ENCODE results near the gene PLAGL2.

Gene PLAGL2

DNA sequence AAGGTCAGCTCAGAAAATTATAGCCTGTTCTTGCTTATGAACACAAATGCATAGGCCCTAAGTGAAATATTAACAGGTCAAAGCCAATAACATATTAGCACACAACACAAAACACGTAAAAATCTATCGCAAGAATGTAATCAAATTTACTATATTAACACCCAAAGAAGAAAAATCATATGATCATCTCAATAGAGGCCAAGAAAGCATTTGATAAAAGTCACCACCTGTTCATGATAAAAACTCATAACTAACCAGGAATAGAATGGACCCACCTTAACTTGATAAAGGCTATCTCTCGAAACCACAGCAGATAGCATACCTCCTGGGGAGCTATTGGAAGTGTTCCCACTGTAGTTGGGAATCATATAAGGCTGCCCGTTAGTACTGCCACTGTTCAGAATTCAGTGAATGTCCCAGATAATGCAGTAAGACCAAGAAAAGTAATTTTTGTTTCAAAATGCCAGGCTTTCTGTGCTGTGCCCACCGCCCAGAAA lies 21.8 kb upstream of the PLAGL2 start:
- no peaks in the 10 kb centered on the region for H3K27me3 ChIP-seq (ENCODE audit: insufficient read depth, insufficient read length)
- H3K4me3 ChIP-seq (ENCODE audit: insufficient read length, low read depth) = no peak overlapping the region
- H3K9ac ChIP-seq (ENCODE audit: insufficient read length, low read depth) = no peak overlapping the region
- no peaks in the 10 kb centered on the region for H3K9me3 ChIP-seq (ENCODE audit: insufficient read depth, low read length)
- no peak for DNase-seq (ENCODE audit: low read depth, low spot score)
- H3K4me1 ChIP-seq (ENCODE audit: insufficient read depth, insufficient read length) = no peaks in the 10 kb centered on the region
- TF ChIP-seq SUZ12 (IDR thresholded peaks at IDR 0.05; ENCODE audit: extremely low read depth, insufficient read depth, insufficient read length) (no peak), YY1 (IDR thresholded peaks at IDR 0.05; ENCODE audit: insufficient read depth, insufficient read length) (no peak), ZNF274 (IDR thresholded peaks at IDR 0.05; ENCODE audit: low read depth, low read length) (no peak)
- peaks cover 78% of the 10 kb centered on the region for H3K36me3 ChIP-seq (ENCODE audit: insufficient read depth, insufficient read length, low read length)

DNA sequence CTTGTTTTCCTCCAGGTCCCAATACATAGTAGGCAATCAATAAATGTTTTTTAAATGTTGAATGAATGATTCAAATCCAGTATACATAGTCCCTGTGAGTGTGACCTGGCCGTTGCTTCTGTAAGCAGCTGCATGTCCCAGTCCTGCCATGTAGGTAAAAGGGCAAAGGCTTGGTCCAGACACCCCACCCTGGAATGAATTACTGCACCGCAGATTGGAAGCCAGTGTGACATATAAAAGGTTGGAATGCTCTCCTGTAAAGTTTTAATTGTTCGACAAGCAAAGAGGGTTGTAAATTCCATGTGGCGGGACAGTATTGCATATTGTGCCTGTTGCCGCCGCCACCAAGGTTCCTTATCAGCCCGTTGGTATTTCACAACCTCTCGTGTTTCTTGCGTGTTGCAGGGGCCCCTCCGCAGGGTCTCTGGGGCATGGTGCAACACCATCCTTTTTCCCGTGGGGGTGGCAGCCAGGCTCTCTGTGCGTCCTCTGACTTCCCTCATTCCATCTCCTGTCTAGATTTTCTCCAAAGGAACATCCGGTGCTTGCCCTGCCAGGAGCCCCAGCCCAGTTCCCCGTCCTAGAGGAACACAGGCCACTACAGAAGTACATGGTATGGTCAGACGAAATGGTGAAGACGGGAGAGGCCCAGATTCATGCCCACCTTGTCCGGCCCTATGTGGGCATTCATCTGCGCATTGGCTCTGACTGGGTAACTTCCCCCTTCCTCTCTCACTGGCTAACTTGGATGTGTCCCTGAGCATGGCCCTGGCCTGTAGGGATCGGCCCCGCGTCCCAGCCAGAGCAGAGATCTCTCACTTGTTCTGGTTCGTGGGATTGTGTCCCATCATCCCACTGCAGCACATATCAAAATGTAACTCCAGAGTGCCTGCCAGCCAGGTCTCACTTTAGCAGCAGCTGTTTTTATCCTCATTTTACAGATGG lies 20.5 kb upstream of the PLAGL2 start:
- Histone ChIP-seq H3K4me1 (ENCODE audit: insufficient read depth, insufficient read length) (no peaks in the 10 kb centered on the region), H3K36me3 (ENCODE audit: insufficient read depth, insufficient read length, low read length) (peaks cover 75% of the 10 kb centered on the region), H3K9me3 (ENCODE audit: insufficient read depth, low read length) (no peaks in the 10 kb centered on the region), H3K4me3 (ENCODE audit: insufficient read length, low read depth) (no peak overlapping the region), H3K9ac (ENCODE audit: insufficient read length, low read depth) (no peak overlapping the region), H3K27me3 (ENCODE audit: insufficient read depth, insufficient read length) (no peaks in the 10 kb centered on the region)
- DNase-seq (ENCODE audit: low read depth, low spot score) = no peak
- TF ChIP-seq YY1 (IDR thresholded peaks at IDR 0.05; ENCODE audit: insufficient read depth, insufficient read length) (no peak), ZNF274 (IDR thresholded peaks at IDR 0.05; ENCODE audit: low read depth, low read length) (no peak), SUZ12 (IDR thresholded peaks at IDR 0.05; ENCODE audit: extremely low read depth, insufficient read depth, insufficient read length) (no peak)

DNA sequence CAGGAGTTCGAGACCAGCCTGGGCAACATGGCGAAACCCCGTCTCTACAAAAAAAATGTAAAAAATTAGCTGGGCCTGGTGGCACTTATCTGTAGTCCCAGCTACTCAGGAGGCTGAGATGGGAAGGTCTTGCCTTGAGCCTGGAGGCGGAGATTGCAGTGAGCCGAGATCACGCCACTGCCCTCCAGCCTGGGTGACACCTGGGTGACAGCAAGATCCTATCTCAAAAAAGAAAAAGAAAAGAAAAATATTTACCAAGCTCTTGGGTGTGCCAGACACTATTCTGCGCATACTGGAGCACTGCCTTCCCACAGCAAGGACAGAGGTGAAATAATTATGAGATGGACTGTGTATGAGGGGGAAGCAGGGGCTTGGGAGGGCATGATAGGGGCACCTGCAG lies 19.8 kb upstream of the PLAGL2 start:
- peaks cover 75% of the 10 kb centered on the region for H3K36me3 ChIP-seq (ENCODE audit: insufficient read depth, insufficient read length, low read length)
- H3K4me1 ChIP-seq (ENCODE audit: insufficient read depth, insufficient read length) = no peaks in the 10 kb centered on the region
- H3K4me3 ChIP-seq (ENCODE audit: insufficient read length, low read depth) = no peak overlapping the region
- DNase-seq (ENCODE audit: low read depth, low spot score) = no peak
- TF ChIP-seq ZNF274 (IDR thresholded peaks at IDR 0.05; ENCODE audit: low read depth, low read length) (no peak), SUZ12 (IDR thresholded peaks at IDR 0.05; ENCODE audit: extremely low read depth, insufficient read depth, insufficient read length) (no peak)
- H3K9me3 ChIP-seq (ENCODE audit: insufficient read depth, low read length) = no peaks in the 10 kb centered on the region
- no peaks in the 10 kb centered on the region for H3K27me3 ChIP-seq (ENCODE audit: insufficient read depth, insufficient read length)
- H3K9ac ChIP-seq (ENCODE audit: insufficient read length, low read depth) = no peak overlapping the region

DNA sequence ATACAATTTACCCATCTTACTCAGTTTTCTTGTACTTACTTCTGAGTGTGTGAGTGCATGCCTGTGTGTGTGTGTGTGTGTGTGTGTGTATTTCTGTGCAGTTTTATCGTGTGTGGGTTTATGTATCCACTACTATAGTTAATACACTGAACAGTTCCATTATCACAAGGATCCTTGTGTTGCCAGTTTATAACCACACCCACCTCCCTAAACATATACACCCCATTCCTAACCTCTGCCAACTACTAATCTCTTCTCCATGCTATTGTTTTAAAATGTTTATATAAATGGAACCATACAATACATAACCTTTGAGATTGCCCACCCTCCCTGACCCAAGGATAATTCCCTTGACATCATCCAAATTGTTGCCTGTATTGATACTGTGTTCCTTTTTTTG lies 18.8 kb upstream of the PLAGL2 start:
- Histone ChIP-seq H3K9ac (ENCODE audit: insufficient read length, low read depth) (no peak overlapping the region), H3K27me3 (ENCODE audit: insufficient read depth, insufficient read length) (no peaks in the 10 kb centered on the region), H3K36me3 (ENCODE audit: insufficient read depth, insufficient read length, low read length) (peaks cover 72% of the 10 kb centered on the region), H3K4me1 (ENCODE audit: insufficient read depth, insufficient read length) (no peaks in the 10 kb centered on the region), H3K9me3 (ENCODE audit: insufficient read depth, low read length) (no peaks in the 10 kb centered on the region), H3K4me3 (ENCODE audit: insufficient read length, low read depth) (no peak overlapping the region)
- no peak for TF ChIP-seq YY1 (IDR thresholded peaks at IDR 0.05; ENCODE audit: insufficient read depth, insufficient read length)
- DNase-seq (ENCODE audit: low read depth, low spot score) = no peak

DNA sequence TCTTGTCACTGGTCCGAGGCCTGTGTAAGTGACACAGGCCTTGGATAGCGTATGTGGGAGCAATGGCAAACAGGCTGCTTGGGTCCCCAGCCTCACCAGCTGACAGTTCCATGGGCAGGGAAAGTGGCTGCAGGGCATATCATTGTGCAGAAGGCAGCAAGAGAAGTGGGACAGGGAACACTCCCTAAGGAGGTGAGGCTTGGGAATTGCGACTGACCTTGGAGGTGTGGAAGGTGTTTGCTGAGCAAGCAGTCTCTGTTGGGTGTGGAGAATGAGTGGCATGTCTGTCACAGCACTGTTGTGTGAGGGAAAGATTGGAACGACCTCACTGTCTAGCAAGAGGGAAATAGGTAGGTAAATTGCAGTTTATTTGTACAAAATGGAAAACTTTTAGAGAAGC lies 16.9 kb upstream of the PLAGL2 start:
- no peaks in the 10 kb centered on the region for H3K27me3 ChIP-seq (ENCODE audit: insufficient read depth, insufficient read length)
- H3K36me3 ChIP-seq (ENCODE audit: insufficient read depth, insufficient read length, low read length) = peaks cover 72% of the 10 kb centered on the region
- DNase-seq (ENCODE audit: low read depth, low spot score) = no peak
- no peaks in the 10 kb centered on the region for H3K9me3 ChIP-seq (ENCODE audit: insufficient read depth, low read length)
- no peaks in the 10 kb centered on the region for H3K4me1 ChIP-seq (ENCODE audit: insufficient read depth, insufficient read length)
- no peak overlapping the region for H3K4me3 ChIP-seq (ENCODE audit: insufficient read length, low read depth)
- H3K9ac ChIP-seq (ENCODE audit: insufficient read length, low read depth) = no peak overlapping the region
- TF ChIP-seq SUZ12 (IDR thresholded peaks at IDR 0.05; ENCODE audit: extremely low read depth, insufficient read depth, insufficient read length) (no peak), YY1 (IDR thresholded peaks at IDR 0.05; ENCODE audit: insufficient read depth, insufficient read length) (no peak)

DNA sequence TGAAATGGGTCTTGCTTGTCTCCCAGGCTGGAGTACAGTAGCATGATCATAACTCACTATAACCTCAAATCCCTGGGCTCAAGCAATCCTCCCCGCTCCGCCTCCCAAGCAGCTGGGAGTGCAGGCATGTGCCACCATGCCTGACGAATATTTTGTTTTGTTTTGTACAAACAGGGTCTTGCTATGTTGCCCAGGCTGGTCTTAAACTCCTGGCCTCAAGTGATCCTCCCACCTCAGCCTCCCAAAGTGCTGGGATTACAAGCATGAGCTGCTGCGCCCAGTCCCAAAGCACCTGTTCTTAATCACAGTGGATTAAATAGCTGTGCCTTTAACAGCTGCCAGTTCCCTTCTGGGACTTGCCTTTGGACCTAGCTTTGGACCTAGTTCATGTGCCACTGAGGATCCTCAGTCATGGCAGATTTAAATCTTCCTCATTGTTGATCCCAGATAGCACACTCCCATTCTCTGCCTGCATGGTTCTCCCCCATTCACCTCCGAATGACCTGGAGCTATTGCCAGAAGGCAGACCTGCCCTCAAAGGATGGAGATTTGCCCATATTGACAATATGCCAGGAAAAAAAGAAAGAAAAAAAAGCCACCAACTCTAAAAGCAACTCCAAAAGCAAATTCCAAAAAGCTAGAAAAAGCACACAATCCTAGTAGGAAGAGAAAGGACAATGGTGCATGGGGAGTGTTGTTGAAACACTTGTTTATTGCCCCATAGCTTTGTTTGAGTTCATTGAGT lies 10.8 kb upstream of the PLAGL2 start:
- H3K36me3 ChIP-seq (ENCODE audit: insufficient read depth, insufficient read length, low read length) = peaks cover 71% of the 10 kb centered on the region
- TF ChIP-seq ZNF274 (IDR thresholded peaks at IDR 0.05; ENCODE audit: low read depth, low read length) (no peak), YY1 (IDR thresholded peaks at IDR 0.05; ENCODE audit: insufficient read depth, insufficient read length) (no peak), SUZ12 (IDR thresholded peaks at IDR 0.05; ENCODE audit: extremely low read depth, insufficient read depth, insufficient read length) (no peak)
- no peaks in the 10 kb centered on the region for H3K9me3 ChIP-seq (ENCODE audit: insufficient read depth, low read length)
- no peak overlapping the region for H3K9ac ChIP-seq (ENCODE audit: insufficient read length, low read depth)
- no peak for DNase-seq (ENCODE audit: low read depth, low spot score)
- no peaks in the 10 kb centered on the region for H3K4me1 ChIP-seq (ENCODE audit: insufficient read depth, insufficient read length)
- H3K27me3 ChIP-seq (ENCODE audit: insufficient read depth, insufficient read length) = no peaks in the 10 kb centered on the region
- H3K4me3 ChIP-seq (ENCODE audit: insufficient read length, low read depth) = no peak overlapping the region

Data from NT2/D1 (cell line).